Progenitor cell of endocrine pancreas (in vitro differentiated cells): Measurements from ENCODE around the gene FGFR2. TPM values are rescaled to one million over a fixed set of nuclear protein-coding genes. Genes with fewer than 3 reads are reported as not detected.
A peak's percentile ranks its signal among the peaks of the same experiment; 100 is the strongest.

Source experiments
- DNase-seq: peaks from one replicate; pipeline ENCODE4 v3.0.0; 2021; ENCODE audit warnings: low spot score; ENCODE audit not compliant: unreplicated experiment
- H3K27ac Mint-ChIP-seq: 2 replicates; pipeline ENCODE4 v1.8.0; 2021; ENCODE audit warnings: mild to moderate bottlenecking, moderate library complexity, mixed read lengths
- H3K27me3 Mint-ChIP-seq: 2 replicates; pipeline ENCODE4 v1.8.0; 2021; ENCODE audit warnings: mixed read lengths
- H3K36me3 Mint-ChIP-seq: 2 replicates; pipeline ENCODE4 v1.8.0; 2022; ENCODE audit warnings: mixed read lengths; ENCODE audit not compliant: insufficient read depth
- H3K4me1 Mint-ChIP-seq: 2 replicates; pipeline ENCODE4 v1.8.0; 2021; ENCODE audit warnings: low read depth, mixed read lengths
- H3K4me3 Mint-ChIP-seq: 2 replicates; pipeline ENCODE4 v1.8.0; 2021; ENCODE audit warnings: low read depth, mild to moderate bottlenecking, moderate library complexity, mixed read lengths
- H3K9me3 Mint-ChIP-seq: 2 replicates; pipeline ENCODE4 v1.8.0; 2021; ENCODE audit warnings: low read depth, mixed read lengths
- total RNA-seq: library from RNA; stranded (reverse); gene quantifications from 2 replicates; pipeline ENCODE4 v1.2.1, GENCODE V29; 2021
- TF ChIP-seq, protein P1 (sequence below): fragments of 200-600 bp; sonication (generic); IDR thresholded peaks from one replicate; pipeline ENCODE4 v1.5.0; 2021; ENCODE audit warnings: antibody characterized with exemption, mild to moderate bottlenecking; ENCODE audit not compliant: unreplicated experiment

FGFR2 gene
- total RNA-seq, 1 donor from 2014 or later: 146 TPM

DNA sequence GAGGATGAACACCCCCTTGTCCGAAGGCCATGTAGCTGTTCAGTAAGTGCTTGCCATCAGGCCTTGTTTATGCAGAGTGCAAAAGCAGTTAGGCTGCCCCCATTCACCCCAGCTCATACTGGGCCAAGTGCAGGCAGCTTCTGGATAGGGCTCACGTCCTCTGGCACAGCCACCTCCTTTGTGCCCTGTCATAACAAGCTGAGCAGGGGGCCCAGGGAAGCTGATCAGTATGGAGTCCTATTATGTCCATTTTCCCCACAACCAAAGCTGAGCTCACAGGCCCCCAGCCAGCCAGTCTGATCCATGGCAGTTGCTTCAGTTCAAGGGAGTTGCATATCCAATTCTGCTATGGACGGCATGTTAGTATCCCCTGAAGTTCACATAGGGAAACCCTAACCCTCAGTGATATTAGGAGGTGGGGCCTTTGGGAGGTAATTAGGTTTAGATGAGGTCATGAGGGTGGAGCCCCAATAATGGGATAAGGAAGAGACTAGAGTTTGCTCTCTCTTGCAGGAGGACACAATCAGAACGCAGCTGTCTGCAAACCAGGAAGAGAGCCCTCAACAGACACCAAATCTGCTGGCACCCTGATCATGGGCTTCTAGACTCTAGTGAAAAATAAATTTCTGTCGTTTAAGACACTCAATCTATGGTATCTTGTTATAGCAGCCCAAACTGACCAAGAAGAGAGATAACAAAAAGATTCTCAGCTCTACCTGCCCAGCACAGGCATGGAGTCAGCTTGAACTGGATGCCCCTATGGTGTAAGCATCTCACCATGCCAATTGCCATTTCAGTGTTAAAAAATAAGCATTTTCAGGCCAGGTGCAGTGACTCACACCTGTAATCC lies 155.9 kb downstream of the FGFR2 start:
- no peak overlapping the region for H3K4me3 Mint-ChIP-seq
- TF ChIP-seq, protein P1, sequence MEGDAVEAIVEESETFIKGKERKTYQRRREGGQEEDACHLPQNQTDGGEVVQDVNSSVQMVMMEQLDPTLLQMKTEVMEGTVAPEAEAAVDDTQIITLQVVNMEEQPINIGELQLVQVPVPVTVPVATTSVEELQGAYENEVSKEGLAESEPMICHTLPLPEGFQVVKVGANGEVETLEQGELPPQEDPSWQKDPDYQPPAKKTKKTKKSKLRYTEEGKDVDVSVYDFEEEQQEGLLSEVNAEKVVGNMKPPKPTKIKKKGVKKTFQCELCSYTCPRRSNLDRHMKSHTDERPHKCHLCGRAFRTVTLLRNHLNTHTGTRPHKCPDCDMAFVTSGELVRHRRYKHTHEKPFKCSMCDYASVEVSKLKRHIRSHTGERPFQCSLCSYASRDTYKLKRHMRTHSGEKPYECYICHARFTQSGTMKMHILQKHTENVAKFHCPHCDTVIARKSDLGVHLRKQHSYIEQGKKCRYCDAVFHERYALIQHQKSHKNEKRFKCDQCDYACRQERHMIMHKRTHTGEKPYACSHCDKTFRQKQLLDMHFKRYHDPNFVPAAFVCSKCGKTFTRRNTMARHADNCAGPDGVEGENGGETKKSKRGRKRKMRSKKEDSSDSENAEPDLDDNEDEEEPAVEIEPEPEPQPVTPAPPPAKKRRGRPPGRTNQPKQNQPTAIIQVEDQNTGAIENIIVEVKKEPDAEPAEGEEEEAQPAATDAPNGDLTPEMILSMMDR: no peak
- H3K9me3 Mint-ChIP-seq: no peaks in the 10 kb centered on the region
- H3K36me3 Mint-ChIP-seq: no peaks in the 10 kb centered on the region
- no peak overlapping the region for H3K27ac Mint-ChIP-seq
- H3K27me3 Mint-ChIP-seq: no peaks in the 10 kb centered on the region
- no peak for DNase-seq
- H3K4me1 Mint-ChIP-seq: peaks cover 27% of the 10 kb centered on the region

DNA sequence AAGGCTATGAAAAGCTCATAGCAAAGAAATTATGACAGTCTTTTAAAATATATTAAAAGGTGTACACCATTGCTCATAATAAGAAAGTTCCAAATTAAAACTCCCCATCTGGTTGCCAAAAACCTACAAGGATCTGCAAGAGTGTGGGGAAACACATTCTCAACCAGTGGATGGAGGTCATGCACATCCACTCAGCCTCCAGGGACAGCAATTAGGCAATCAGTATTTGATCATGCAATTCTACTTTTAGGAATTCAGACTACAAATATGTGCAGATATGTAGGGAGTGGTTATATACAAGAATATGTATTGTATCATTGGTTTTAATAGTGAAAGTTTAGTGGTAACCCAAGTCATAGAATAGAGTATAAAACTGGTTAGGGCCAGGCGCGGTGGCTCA lies 157.8 kb downstream of the FGFR2 start:
- Mint-ChIP-seq H3K4me1 (peaks cover 43% of the 10 kb centered on the region), H3K4me3 (no peak overlapping the region), H3K27me3 (no peaks in the 10 kb centered on the region), H3K27ac (no peak overlapping the region), H3K9me3 (no peaks in the 10 kb centered on the region), H3K36me3 (no peaks in the 10 kb centered on the region)
- no peak for DNase-seq
- TF ChIP-seq, protein P1: no peak

DNA sequence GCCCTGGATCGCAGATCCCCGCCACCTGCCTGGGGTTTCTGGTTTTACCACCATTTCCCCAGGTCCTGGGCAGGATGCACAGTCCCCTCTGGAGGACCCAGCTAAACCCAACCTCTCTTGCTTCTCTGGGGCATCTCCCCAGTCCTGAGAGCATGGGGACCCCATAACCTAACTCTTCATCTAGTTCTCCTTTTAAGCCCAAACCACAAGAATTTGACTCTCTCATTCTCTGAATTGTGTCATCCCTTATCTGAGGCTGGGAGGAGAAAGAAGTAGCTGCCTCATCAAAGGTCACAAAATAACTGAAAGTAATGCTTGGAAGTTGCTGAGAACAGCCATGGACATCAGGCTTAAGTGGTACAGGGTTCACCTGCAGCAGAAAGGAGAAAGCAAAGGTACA lies 159.9 kb downstream of the FGFR2 start:
- Mint-ChIP-seq H3K4me3 (no peak overlapping the region), H3K4me1 (peaks cover 49% of the 10 kb centered on the region), H3K27me3 (no peaks in the 10 kb centered on the region), H3K36me3 (no peaks in the 10 kb centered on the region), H3K9me3 (no peaks in the 10 kb centered on the region), H3K27ac (peak overlapping the region; percentile 67)
- TF ChIP-seq, protein P1: no peak
- no peak for DNase-seq

DNA sequence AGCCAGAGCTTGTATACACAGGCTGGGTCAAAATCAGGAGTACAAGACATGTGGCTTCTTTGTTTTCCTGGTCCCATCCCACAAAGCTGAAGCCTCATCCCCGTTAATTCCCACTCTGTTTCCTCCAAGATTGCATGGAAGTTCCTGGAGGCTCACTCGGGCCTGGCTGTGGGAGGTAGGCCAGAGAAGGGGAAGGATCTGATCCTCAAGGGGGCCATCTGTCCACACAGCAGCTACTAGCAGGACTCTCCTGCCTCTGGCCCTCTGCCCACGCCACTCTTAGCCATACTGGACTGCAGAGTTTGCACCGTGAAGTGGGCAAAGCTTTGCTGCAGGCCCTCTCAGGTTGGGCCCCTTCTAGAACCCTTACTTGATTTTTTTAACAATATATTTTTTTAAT lies 160.6 kb downstream of the FGFR2 start:
- TF ChIP-seq, protein P1: no peak
- no peaks in the 10 kb centered on the region for H3K9me3 Mint-ChIP-seq
- peak overlapping the region; percentile 94 for H3K27ac Mint-ChIP-seq
- DNase-seq: no peak
- no peaks in the 10 kb centered on the region for H3K27me3 Mint-ChIP-seq
- H3K36me3 Mint-ChIP-seq: no peaks in the 10 kb centered on the region
- peaks cover 49% of the 10 kb centered on the region for H3K4me1 Mint-ChIP-seq
- H3K4me3 Mint-ChIP-seq: no peak overlapping the region

DNA sequence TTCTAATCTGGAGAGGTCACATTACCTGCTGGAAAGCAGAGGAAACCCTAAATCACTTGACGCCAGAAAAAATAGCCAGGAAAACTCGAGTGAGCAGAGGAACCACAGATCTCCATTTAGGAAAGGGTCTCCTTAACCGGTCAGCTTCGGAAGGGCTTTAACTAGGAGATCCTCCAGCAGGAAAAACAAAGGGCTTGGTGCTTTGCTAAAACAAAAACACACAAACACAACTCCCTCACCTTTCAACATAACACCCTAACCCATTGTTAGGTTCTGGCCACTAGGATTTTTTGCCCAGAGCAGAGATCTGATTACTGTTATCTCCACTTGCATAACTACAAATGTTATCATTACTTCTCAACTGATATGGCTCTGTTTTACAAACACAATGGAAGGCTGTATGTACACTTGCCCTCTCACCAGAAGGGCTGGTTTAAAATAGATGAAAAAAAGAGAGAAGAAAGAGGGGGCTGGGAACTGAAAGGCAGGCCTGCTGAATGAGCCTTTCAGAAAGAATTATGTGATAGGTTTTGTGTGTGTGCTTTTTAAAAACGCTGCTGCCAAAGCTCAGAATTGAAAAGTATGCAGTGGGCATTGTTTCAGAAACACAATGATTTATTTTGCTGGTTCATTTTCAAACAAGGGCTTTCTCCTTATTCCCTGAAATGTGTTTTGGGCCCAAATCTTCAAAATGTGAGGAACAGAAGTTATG lies 161.5 kb downstream of the FGFR2 start:
- H3K27me3 Mint-ChIP-seq: no peaks in the 10 kb centered on the region
- H3K36me3 Mint-ChIP-seq: no peaks in the 10 kb centered on the region
- peaks cover 45% of the 10 kb centered on the region for H3K4me1 Mint-ChIP-seq
- TF ChIP-seq, protein P1: no peak
- DNase-seq: no peak
- no peaks in the 10 kb centered on the region for H3K9me3 Mint-ChIP-seq
- H3K27ac Mint-ChIP-seq: peak overlapping the region; percentile 94
- no peak overlapping the region for H3K4me3 Mint-ChIP-seq
